Mesenchymal stem cell (in vitro differentiated cells and primary cell): ENCODE measurements around the gene RCAN1.
A peak's percentile ranks its signal among the peaks of the same experiment; 100 is the strongest.

Experiments used
- DNase-seq: peaks from one replicate; pipeline ENCODE4 v3.0.0-alpha.2; 2013
- H2AFZ ChIP-seq: one replicate; pipeline ENCODE4 v1.6.1; 2013; ENCODE audit warnings: low read depth, mild to moderate bottlenecking, control low read depth, inconsistent platforms, low read length, moderate library complexity
- H2AK5ac ChIP-seq: 2 replicates; pipeline ENCODE4 v1.6.1; 2013; ENCODE audit warnings: low read length, moderate library complexity, mild to moderate bottlenecking, inconsistent platforms; ENCODE audit not compliant: severe bottlenecking
- H2BK120ac ChIP-seq: one replicate; pipeline ENCODE4 v1.6.1; 2013; ENCODE audit warnings: low read depth, mild to moderate bottlenecking, inconsistent platforms, low read length, moderate library complexity
- H2BK12ac ChIP-seq, 2 experiments: one replicate each; pipeline ENCODE4 v1.6.1; 2013; ENCODE audit warnings: inconsistent platforms in 2 of 2, low read length in 2 of 2, mild to moderate bottlenecking in 2 of 2, moderate library complexity in 2 of 2, control low read depth in 1 of 2
- H2BK15ac ChIP-seq: one replicate; pipeline ENCODE4 v1.6.1; 2013; ENCODE audit warnings: mild to moderate bottlenecking, low read depth, inconsistent platforms; ENCODE audit not compliant: poor library complexity, severe bottlenecking
- H2BK5ac ChIP-seq: 2 replicates; pipeline ENCODE4 v1.6.1; 2013; ENCODE audit warnings: low read depth, mild to moderate bottlenecking, low read length, control low read depth, inconsistent platforms; ENCODE audit not compliant: poor library complexity, severe bottlenecking
- H3K14ac ChIP-seq, 2 experiments: one replicate each; pipeline ENCODE4 v1.6.1; 2013; ENCODE audit warnings: inconsistent platforms in 2 of 2, low read length in 2 of 2, control low read depth in 1 of 2, mild to moderate bottlenecking in 1 of 2, moderate library complexity in 1 of 2
- H3K18ac ChIP-seq, 2 experiments: one replicate each; pipeline ENCODE4 v1.6.1; 2013; ENCODE audit warnings: inconsistent platforms in 2 of 2, low read length in 2 of 2, control low read depth in 1 of 2, low read depth in 1 of 2, mild to moderate bottlenecking in 1 of 2
- H3K23ac ChIP-seq, 2 experiments: one replicate each; pipeline ENCODE4 v1.6.1; 2013; ENCODE audit warnings: inconsistent platforms in 2 of 2, low read length in 2 of 2, mild to moderate bottlenecking in 2 of 2, moderate library complexity in 2 of 2, control low read depth in 1 of 2
- H3K27ac ChIP-seq: 2 replicates; pipeline ENCODE4 v1.5.1; 2013; ENCODE audit warnings: mild to moderate bottlenecking, moderate library complexity, low read length, control low read depth, inconsistent platforms; ENCODE audit not compliant: poor library complexity, severe bottlenecking
- H3K27me3 ChIP-seq, 2 experiments: 2 replicates each; pipeline versions ENCODE4 v1.6.1 to v1.7.0; 2013; ENCODE audit warnings: low read length in 2 of 2, mild to moderate bottlenecking in 2 of 2, moderate library complexity in 2 of 2, control low read depth in 1 of 2, inconsistent platforms in 1 of 2; ENCODE audit not compliant: control insufficient read depth in 1 of 2, insufficient read depth in 1 of 2
- H3K36me3 ChIP-seq, 2 experiments: 2 replicates each; pipeline versions ENCODE4 v1.6.1 to v1.7.0; 2013; ENCODE audit warnings: low read length in 2 of 2, control low read depth in 1 of 2, inconsistent platforms in 1 of 2, low read depth in 1 of 2, mild to moderate bottlenecking in 1 of 2; ENCODE audit not compliant: insufficient read depth in 2 of 2, control insufficient read depth in 1 of 2
- H3K4ac ChIP-seq, 2 experiments: one replicate each; pipeline ENCODE4 v1.6.1; 2013; ENCODE audit warnings: inconsistent platforms in 2 of 2, low read length in 2 of 2, mild to moderate bottlenecking in 2 of 2, moderate library complexity in 2 of 2, control low read depth in 1 of 2, low read depth in 1 of 2
- H3K4me1 ChIP-seq: 2 replicates; pipeline ENCODE4 v1.6.1; 2013; ENCODE audit warnings: low read depth, low read length, control low read depth; ENCODE audit not compliant: control insufficient read depth, insufficient read depth
- H3K4me2 ChIP-seq: 2 replicates; pipeline ENCODE4 v1.6.1; 2013; ENCODE audit warnings: low read length, mild to moderate bottlenecking, inconsistent platforms; ENCODE audit not compliant: poor library complexity, severe bottlenecking
- H3K4me3 ChIP-seq, 2 experiments: 2 replicates each; pipeline versions ENCODE4 v1.5.1 to v1.7.0; 2013; ENCODE audit warnings: low read length in 2 of 2, mild to moderate bottlenecking in 2 of 2, control low read depth in 1 of 2, low read depth in 1 of 2; ENCODE audit not compliant: insufficient read depth in 1 of 2
- H3K79me1 ChIP-seq: replicated peaks from 2 replicates; pipeline ENCODE4 v1.6.1; 2013; ENCODE audit warnings: mild to moderate bottlenecking, control low read depth, low read length, inconsistent platforms; ENCODE audit not compliant: poor library complexity, severe bottlenecking
- H3K9ac ChIP-seq: 2 replicates; pipeline ENCODE4 v1.7.0; 2013; ENCODE audit warnings: mild to moderate bottlenecking, low read length, moderate library complexity
- H3K9me3 ChIP-seq: 2 replicates; pipeline ENCODE4 v1.7.0; 2013; ENCODE audit warnings: mild to moderate bottlenecking, low read length; ENCODE audit not compliant: control insufficient read depth
- H4K8ac ChIP-seq: one replicate; pipeline ENCODE4 v1.6.1; 2013; ENCODE audit warnings: inconsistent platforms, mild to moderate bottlenecking, low read length, moderate library complexity
- H4K91ac ChIP-seq: one replicate; pipeline ENCODE4 v1.6.1; 2013; ENCODE audit warnings: mild to moderate bottlenecking, low read length, inconsistent platforms
- WGBS: methylation state at CpG from one replicate; pipeline ENCODE4 v1.1.7; 2013; ENCODE audit warnings: mixed read lengths; 5-methylcytosine and 5-hydroxymethylcytosine counted together

RCAN1 gene

GRCh38 chr21:34598931-34599400 is 15.9 kb downstream of the RCAN1 start:
- Histone ChIP-seq H3K4ac (no peak overlapping the region), H2BK5ac (no peak overlapping the region), H2BK15ac (no peak overlapping the region), H2AFZ (no peak overlapping the region), H3K14ac (no peak overlapping the region), H3K4me3 (no peak overlapping the region), H2BK120ac (no peak overlapping the region), H3K36me3 (no peaks in the 10 kb centered on the region), H3K27me3 (no peaks in the 10 kb centered on the region), H3K9me3 (no peaks in the 10 kb centered on the region), H3K4me2 (no peak overlapping the region), H2AK5ac (no peak overlapping the region), H3K23ac (no peak overlapping the region), H3K9ac (no peak overlapping the region), H3K18ac (no peak overlapping the region), H3K27ac (no peak overlapping the region), H3K79me1 (peaks cover 22% of the 10 kb centered on the region), H4K91ac (no peak overlapping the region), H3K4me1 (no peaks in the 10 kb centered on the region), H4K8ac (no peak overlapping the region), H2BK12ac (no peak overlapping the region)
- 42% methylated on average over 2 of the region's 4 CpGs for WGBS
- DNase-seq, result peak; percentile 30

- no peak for DNase-seq
- Histone ChIP-seq H3K18ac (no peak overlapping the region), H3K14ac (no peak overlapping the region), H3K9ac (no peak overlapping the region), H2AFZ (no peak overlapping the region), H3K27ac (no peak overlapping the region), H3K9me3 (no peaks in the 10 kb centered on the region), H2BK12ac (peak overlapping the region in 1 of 2 experiments; percentile 55), H2BK15ac (no peak overlapping the region), H4K91ac (no peak overlapping the region), H4K8ac (no peak overlapping the region), H2BK120ac (no peak overlapping the region), H3K36me3 (no peaks in the 10 kb centered on the region), H3K4me3 (no peak overlapping the region), H3K4me1 (no peaks in the 10 kb centered on the region), H3K4ac (no peak overlapping the region), H3K27me3 (peaks cover 0 to 1% of the 10 kb centered on the region in 2 experiments), H3K4me2 (no peak overlapping the region), H2BK5ac (no peak overlapping the region), H3K79me1 (peaks cover 22% of the 10 kb centered on the region), H2AK5ac (no peak overlapping the region), H3K23ac (no peak overlapping the region)
- 97% methylated on average over 3 of the region's 5 CpGs for WGBS
Observed at GRCh38 chr21:34597406-34597805, 17.5 kb downstream of the RCAN1 start.

GRCh38 chr21:34596561-34597271 is 18.2 kb downstream of the RCAN1 start:
- Histone ChIP-seq H2BK5ac (no peak overlapping the region), H3K4me3 (no peak overlapping the region), H3K9ac (no peak overlapping the region), H3K27me3 (peaks cover 0 to 3% of the 10 kb centered on the region in 2 experiments), H3K79me1 (peaks cover 25% of the 10 kb centered on the region), H3K27ac (no peak overlapping the region), H3K4me2 (no peak overlapping the region), H3K23ac (no peak overlapping the region), H2AFZ (no peak overlapping the region), H3K36me3 (no peaks in the 10 kb centered on the region), H2BK120ac (no peak overlapping the region), H2BK12ac (peak overlapping the region in 1 of 2 experiments; percentile 45), H3K4ac (no peak overlapping the region), H4K8ac (peak overlapping the region; percentile 43), H2AK5ac (no peak overlapping the region), H2BK15ac (no peak overlapping the region), H3K14ac (no peak overlapping the region), H3K4me1 (no peaks in the 10 kb centered on the region), H4K91ac (no peak overlapping the region), H3K18ac (no peak overlapping the region), H3K9me3 (no peaks in the 10 kb centered on the region)
- DNase-seq, result no peak
- 93% methylated on average over 17 of the region's 18 CpGs for WGBS

- DNase-seq, result peak; percentile 25
- Histone ChIP-seq H4K91ac (peak overlapping the region; percentile 58), H3K4ac (peak overlapping the region in 1 of 2 experiments; percentile 9), H3K27me3 (peaks cover 0 to 3% of the 10 kb centered on the region in 2 experiments), H3K27ac (no peak overlapping the region), H3K14ac (no peak overlapping the region), H2BK5ac (no peak overlapping the region), H2AFZ (no peak overlapping the region), H4K8ac (no peak overlapping the region), H2BK120ac (no peak overlapping the region), H3K4me2 (no peak overlapping the region), H3K9me3 (no peaks in the 10 kb centered on the region), H3K18ac (peak overlapping the region; percentile 6 to 11), H3K4me3 (no peak overlapping the region), H3K36me3 (no peaks in the 10 kb centered on the region), H2AK5ac (no peak overlapping the region), H3K4me1 (no peaks in the 10 kb centered on the region), H3K9ac (no peak overlapping the region), H3K79me1 (peaks cover 30% of the 10 kb centered on the region), H2BK12ac (peak overlapping the region; percentile 3 to 58), H3K23ac (no peak overlapping the region), H2BK15ac (peak overlapping the region; percentile 39)
- 86% methylated on average over 7 of the region's 8 CpGs for WGBS
Observed at GRCh38 chr21:34595457-34595856, 19.5 kb downstream of the RCAN1 start.
